Measurements from ENCODE around the gene PSMA7.
"Not testable (repeated sequence)": the region's sequence is repeated elsewhere in the genome, so short reads cannot be mapped to it uniquely, and the experiment has no call there.

Gene PSMA7

GRCh38 chr20:62119115-62119514 is 24.1 kb downstream of the PSMA7 start:
- no peak for DNase-seq (ENCODE audit: low read depth)

- no peak for DNase-seq (ENCODE audit: low read depth)
Measured at GRCh38 chr20:62118113-62119043, 24.8 kb downstream of the PSMA7 start.

- peak; percentile 77 for DNase-seq (ENCODE audit: low read depth)
Measured at GRCh38 chr20:62117658-62118057, 25.5 kb downstream of the PSMA7 start.

GRCh38 chr20:62117362-62117646 is 25.9 kb downstream of the PSMA7 start:
- DNase-seq (ENCODE audit: low read depth) = no peak

GRCh38 chr20:62116558-62117361 is 26.4 kb downstream of the PSMA7 start:
- DNase-seq (ENCODE audit: low read depth) = no peak

GRCh38 chr20:62115800-62116407 is 27.3 kb downstream of the PSMA7 start:
- not testable (repeated sequence) for DNase-seq (ENCODE audit: low read depth)

GRCh38 chr20:62114894-62115293 is 28.3 kb downstream of the PSMA7 start:
- no peak for DNase-seq (ENCODE audit: low read depth)

- no peak for DNase-seq (ENCODE audit: low read depth)
Measured at GRCh38 chr20:62112368-62112767, 30.8 kb downstream of the PSMA7 start.

GRCh38 chr20:62111148-62111547 is 32.0 kb downstream of the PSMA7 start:
- DNase-seq (ENCODE audit: low read depth) = no peak

GRCh38 chr20:62105592-62105991 is 37.6 kb downstream of the PSMA7 start:
- no peak for DNase-seq (ENCODE audit: low read depth)

GRCh38 chr20:62104791-62105345 is 38.3 kb downstream of the PSMA7 start:
- no peak for DNase-seq (ENCODE audit: low read depth)

GRCh38 chr20:62104234-62104789 is 38.9 kb downstream of the PSMA7 start:
- no peak for DNase-seq (ENCODE audit: low read depth)

- DNase-seq (ENCODE audit: low read depth) = no peak
Measured at GRCh38 chr20:62103508-62104233, 39.5 kb downstream of the PSMA7 start.

GRCh38 chr20:62101078-62101477 is 42.1 kb downstream of the PSMA7 start:
- no peak for DNase-seq (ENCODE audit: low read depth)

- no peak for DNase-seq (ENCODE audit: low read depth)
Measured at GRCh38 chr20:62097881-62098407, 45.2 kb downstream of the PSMA7 start.

GRCh38 chr20:62096421-62097380 is 46.5 kb downstream of the PSMA7 start:
- DNase-seq (ENCODE audit: low read depth) = no peak

GRCh38 chr20:62089393-62089792 is 53.8 kb downstream of the PSMA7 start:
- no peak for DNase-seq (ENCODE audit: low read depth)

GRCh38 chr20:62088258-62089127 is 54.7 kb downstream of the PSMA7 start:
- no peak for DNase-seq (ENCODE audit: low read depth)

- no peak for DNase-seq (ENCODE audit: low read depth)
Measured at GRCh38 chr20:62087632-62088031, 55.6 kb downstream of the PSMA7 start.
